ENCODE data around the gene VSTM1.
"Not testable (repeated sequence)": the region's sequence is repeated elsewhere in the genome, so short reads cannot be mapped to it uniquely, and the experiment has no call there.

VSTM1 gene

GRCh38 chr19:54063350-54064116 is at the start of gene VSTM1:
TSS of gene VSTM1 (minus strand) at chr19:54063897. CDS start at chr19:54063777, 120 bp downstream.
- no peak for DNase-seq

GRCh38 chr19:54109651-54110050 is 46.0 kb upstream of the VSTM1 start:
- DNase-seq = no peak

GRCh38 chr19:54108496-54108895 is 44.8 kb upstream of the VSTM1 start:
- no peak for DNase-seq

GRCh38 chr19:54107876-54108490 is 44.3 kb upstream of the VSTM1 start:
- no peak for DNase-seq

GRCh38 chr19:54106716-54107115 is 43.0 kb upstream of the VSTM1 start:
- DNase-seq = no peak

- DNase-seq = no peak
Observed at GRCh38 chr19:54105796-54106195, 42.1 kb upstream of the VSTM1 start.

GRCh38 chr19:54104998-54105715 is 41.5 kb upstream of the VSTM1 start:
- DNase-seq = no peak

GRCh38 chr19:54102421-54103169 is 38.9 kb upstream of the VSTM1 start, which contains the start of gene NDUFA3:
TSS of gene NDUFA3 (plus strand) at chr19:54102855. CDS start at chr19:54102879, 24 bp downstream.
- DNase-seq = peak; percentile 99

GRCh38 chr19:54100561-54100960 is 36.9 kb upstream of the VSTM1 start, which contains the start of gene OSCAR:
TSS of gene OSCAR (minus strand) at chr19:54100803. CDS start at chr19:54100792, 11 bp downstream.
- no peak for DNase-seq

- not testable (repeated sequence) for DNase-seq
Observed at GRCh38 chr19:54099903-54100255, 36.2 kb upstream of the VSTM1 start.

GRCh38 chr19:54099190-54099902 is 35.6 kb upstream of the VSTM1 start:
- no peak for DNase-seq

- DNase-seq = peak; percentile 9
Observed at GRCh38 chr19:54096617-54097106, 33.0 kb upstream of the VSTM1 start.

- DNase-seq = peak; percentile 66
Observed at GRCh38 chr19:54095859-54096616, 32.3 kb upstream of the VSTM1 start.

GRCh38 chr19:54095136-54095858 is 31.6 kb upstream of the VSTM1 start:
- DNase-seq = no peak

GRCh38 chr19:54094426-54095000 is 30.8 kb upstream of the VSTM1 start:
- no peak for DNase-seq

- DNase-seq = no peak
Observed at GRCh38 chr19:54084410-54084809, 20.7 kb upstream of the VSTM1 start.

GRCh38 chr19:54081032-54081431 is 17.3 kb upstream of the VSTM1 start, which contains the start of gene TARM1:
TSS of gene TARM1 (minus strand) at chr19:54081365. CDS start at chr19:54081340, 25 bp downstream.
- no peak for DNase-seq

GRCh38 chr19:54077334-54077733 is 13.6 kb upstream of the VSTM1 start:
- no peak for DNase-seq

- no peak for DNase-seq
Observed at GRCh38 chr19:54074851-54075250, 11.2 kb upstream of the VSTM1 start.

GRCh38 chr19:54073829-54074228 is 10.1 kb upstream of the VSTM1 start:
- no peak for DNase-seq

Measured in eye (tissue), 1 donor.